HepG2 (cell line): ENCODE results near the gene C17orf58. TPM values are rescaled to one million over a fixed set of nuclear protein-coding genes. Genes with fewer than 3 reads are reported as not detected.

Source experiments
- CBX5 ChIP-seq: sonication (generic); formaldehyde crosslinking; IDR thresholded peaks from 2 replicates; pipeline ENCODE4 v1.4.0; 2020; ENCODE audit warnings: missing genetic modification reagents, borderline replicate concordance
- FOSL1 ChIP-seq: sonication (generic); formaldehyde crosslinking; IDR thresholded peaks from 2 replicates; pipeline ENCODE4 v1.9.0; 2021; ENCODE audit warnings: missing genetic modification reagents, borderline replicate concordance
- GLMP ChIP-seq: sonication (generic); formaldehyde crosslinking; IDR thresholded peaks from 2 replicates; pipeline ENCODE4 v1.9.0; 2021; ENCODE audit warnings: missing genetic modification reagents, mild to moderate bottlenecking, borderline replicate concordance
- NFE2L2 ChIP-seq: fragments of 150-350 bp; IDR thresholded peaks from 2 replicates; pipeline ENCODE4 v1.6.1; 2014; ENCODE audit warnings: low read length
- ZFX ChIP-seq: sonication (generic); formaldehyde crosslinking; IDR thresholded peaks from 2 replicates; pipeline ENCODE4 v1.4.0; 2020; ENCODE audit warnings: mild to moderate bottlenecking, low read depth, missing genetic modification reagents, moderate library complexity
- ZNF143 ChIP-seq: sonication (generic); formaldehyde crosslinking; IDR thresholded peaks from 2 replicates; pipeline ENCODE4 v1.4.0; 2020; ENCODE audit warnings: missing genetic modification reagents
- ZNF33B ChIP-seq: sonication (generic); formaldehyde crosslinking; IDR thresholded peaks from 2 replicates; pipeline ENCODE4 v1.5.1; 2020; ENCODE audit warnings: mild to moderate bottlenecking, missing genetic modification reagents
- ZNF407 ChIP-seq: sonication (generic); formaldehyde crosslinking; IDR thresholded peaks from one replicate; pipeline ENCODE4 v1.5.1; 2020; ENCODE audit warnings: mild to moderate bottlenecking, missing genetic modification reagents; ENCODE audit errors: not compliant biosample characterization
- ZNF660 ChIP-seq: sonication (generic); formaldehyde crosslinking; IDR thresholded peaks from 2 replicates; pipeline ENCODE4 v1.5.1; 2020; ENCODE audit warnings: mild to moderate bottlenecking, low read depth, missing genetic modification reagents, borderline replicate concordance
- polyA plus RNA-seq, 8 experiments: library from polyadenylated mRNA; depleted of rRNA in 3 of 8; stranded (reverse) in 7 of 8; unstranded in 1 of 8; fragments of >200 nt; fragmentation: Illumina TruSeq in 4 of 8; extraction: Trizol in 4 of 8; gene quantifications; 2 replicates each; pipeline versions ENCODE4 v1.2.1 to v1.2.3, GENCODE V29; 2011 to 2016; ENCODE audit warnings: low read depth in 4 of 8, missing spikeins in 1 of 8, mixed read lengths in 1 of 8; ENCODE audit not compliant: insufficient read depth in 1 of 8
- total RNA-seq, 5 experiments: library from RNA; depleted of rRNA; stranded (reverse); fragments of >200 nt; fragmentation: Illumina TruSeq; extraction: Trizol; gene quantifications; 2 replicates each; pipeline ENCODE4 v1.2.3, GENCODE V29; 2016; ENCODE audit warnings: low read depth in 1 of 5

C17orf58 gene
- total and polyA plus RNA-seq, 2 of the 13 experiments (the other 11 are each of a cell fraction or from before 2014, with no cell fraction given), result 15.6 to 15.8 TPM

GRCh38 chr17:68033636-68034451, 37.6 kb upstream of the C17orf58 start (continued):
- TF ChIP-seq GLMP (CRISPR knock-in tag), result no peak
- TF ChIP-seq NFE2L2, result no peak
- TF ChIP-seq ZNF660 (CRISPR knock-in tag), result no peak
- TF ChIP-seq ZNF143 (CRISPR knock-in tag), result no peak
- TF ChIP-seq ZNF33B (CRISPR knock-in tag), result no peak
- TF ChIP-seq FOSL1 (CRISPR knock-in tag), result no peak
- no peak for TF ChIP-seq CBX5 (CRISPR knock-in tag)
- TF ChIP-seq ZFX, result no peak
- TF ChIP-seq ZNF407 (CRISPR knock-in tag), result no peak
